Activated CD8-positive, alpha-beta memory T cell treated with anti-CD3 and anti-CD28 coated beads for 4 hours (primary cell): ENCODE results near the gene CST6.
"Not testable (repeated sequence)": the region's sequence is repeated elsewhere in the genome, so short reads cannot be mapped to it uniquely, and the experiment has no call there.

Source experiments
- DNase-seq, 2 donors: peaks; one replicate each; pipeline ENCODE4 v3.0.0-alpha.2; 2020; ENCODE audit warnings: low read depth in 2 of 2

CST6 gene

GRCh38 chr11:65983589-65983987, 28.2 kb upstream of the CST6 start:
- no peak for DNase-seq

- DNase-seq: no peak
These were observed 24.5 kb upstream of the CST6 start for GRCh38 chr11:65987336-65987735.

- DNase-seq: peak; percentile 82 to 83
These were observed 22.8 kb upstream of the CST6 start for GRCh38 chr11:65988791-65989592.

- no peak for DNase-seq
These were observed 19.8 kb upstream of the CST6 start for GRCh38 chr11:65992056-65992455.

- DNase-seq: no peak
These were observed 14.5 kb upstream of the CST6 start for GRCh38 chr11:65997286-65997685.

- DNase-seq: peak; percentile 87
These were observed 9.7 kb upstream of the CST6 start, which contains the start of the genes BANF1 and EIF1AD for GRCh38 chr11:66001942-66002647. BANF1 (plus strand) TSS chr11:66002503; CDS start chr11:66003251, 748 bp downstream. EIF1AD (minus strand) TSS chr11:66002157; CDS start chr11:66000389, 1,768 bp downstream.

GRCh38 chr11:66002648-66003225, 9.1 kb upstream of the CST6 start:
- DNase-seq: peak in 1 of 2 donors; percentile 52

GRCh38 chr11:66003291-66003690, 8.5 kb upstream of the CST6 start:
- DNase-seq: no peak

GRCh38 chr11:66004186-66004585, 7.6 kb upstream of the CST6 start:
- no peak for DNase-seq

GRCh38 chr11:66006134-66006890, 5.5 kb upstream of the CST6 start:
- DNase-seq: no peak

- no peak for DNase-seq
These were observed 5.0 kb upstream of the CST6 start for GRCh38 chr11:66006891-66007176.

- DNase-seq: no peak
These were observed 4.6 kb upstream of the CST6 start for GRCh38 chr11:66007201-66007634.

- DNase-seq: no peak
These were observed 3.7 kb upstream of the CST6 start for GRCh38 chr11:66008095-66008467.

- no peak for DNase-seq
These were observed 3.2 kb upstream of the CST6 start for GRCh38 chr11:66008468-66009101.

- DNase-seq: not testable (repeated sequence)
These were observed 1.8 kb upstream of the CST6 start for GRCh38 chr11:66010036-66010435.

- no peak for DNase-seq
These were observed 496 bp upstream of the CST6 start for GRCh38 chr11:66011239-66011784.

GRCh38 chr11:66012371-66012945, 650 bp downstream of the CST6 start:
- DNase-seq: no peak

- no peak for DNase-seq
These were observed 1.3 kb downstream of the CST6 start for GRCh38 chr11:66012946-66013761.

GRCh38 chr11:66013762-66014100, 1.9 kb downstream of the CST6 start:
- DNase-seq: no peak

- no peak for DNase-seq
These were observed 3.1 kb downstream of the CST6 start for GRCh38 chr11:66014804-66015453.
